ENCODE data around the gene LRRC75A.
A peak's percentile ranks its signal among the peaks of the same experiment; 100 is the strongest.
"Not testable (repeated sequence)": the region's sequence is repeated elsewhere in the genome, so short reads cannot be mapped to it uniquely, and the experiment has no call there.

LRRC75A gene

GRCh38 chr17:16430650-16431049 lies 61.3 kb downstream of the LRRC75A start:
- no peak for DNase-seq (ENCODE audit: low spot score)

- no peak for DNase-seq (ENCODE audit: low spot score)
These were observed 62.9 kb downstream of the LRRC75A start for GRCh38 chr17:16429083-16429482.

- no peak for DNase-seq (ENCODE audit: low spot score)
These were observed 63.7 kb downstream of the LRRC75A start for GRCh38 chr17:16428098-16428882.

GRCh38 chr17:16427020-16427419 lies 65.0 kb downstream of the LRRC75A start:
- no peak for DNase-seq (ENCODE audit: low spot score)

GRCh38 chr17:16425698-16426659 lies 66.0 kb downstream of the LRRC75A start:
- no peak for DNase-seq (ENCODE audit: low spot score)

GRCh38 chr17:16425202-16425601 lies 66.8 kb downstream of the LRRC75A start:
- no peak for DNase-seq (ENCODE audit: low spot score)

- DNase-seq (ENCODE audit: low spot score) = no peak
These were observed 68.6 kb downstream of the LRRC75A start for GRCh38 chr17:16423226-16423872.

GRCh38 chr17:16422416-16422815 lies 69.6 kb downstream of the LRRC75A start:
- DNase-seq (ENCODE audit: low spot score) = no peak

GRCh38 chr17:16419929-16420271 lies 72.1 kb downstream of the LRRC75A start:
- DNase-seq (ENCODE audit: low spot score) = peak; percentile 41

GRCh38 chr17:16419074-16419928 lies 72.7 kb downstream of the LRRC75A start:
- DNase-seq (ENCODE audit: low spot score) = peak; percentile 51

GRCh38 chr17:16418685-16419068 lies 73.3 kb downstream of the LRRC75A start:
- no peak for DNase-seq (ENCODE audit: low spot score)

GRCh38 chr17:16417896-16418684 lies 73.9 kb downstream of the LRRC75A start:
- DNase-seq (ENCODE audit: low spot score) = no peak

GRCh38 chr17:16417399-16417798 lies 74.6 kb downstream of the LRRC75A start:
- DNase-seq (ENCODE audit: low spot score) = no peak

GRCh38 chr17:16415031-16415924 lies 76.7 kb downstream of the LRRC75A start, which contains the start of gene TRPV2:
TRPV2 (plus strand) TSS chr17:16415571; CDS start chr17:16417669, 2,098 bp downstream.
- DNase-seq (ENCODE audit: low spot score) = peak; percentile 54

GRCh38 chr17:16407911-16408588 lies 83.9 kb downstream of the LRRC75A start:
- no peak for DNase-seq (ENCODE audit: low spot score)

- no peak for DNase-seq (ENCODE audit: low spot score)
These were observed 85.0 kb downstream of the LRRC75A start for GRCh38 chr17:16406742-16407674.

GRCh38 chr17:16403847-16404246 lies 88.1 kb downstream of the LRRC75A start:
- not testable (repeated sequence) for DNase-seq (ENCODE audit: low spot score)
